A673 (cell line): ENCODE data around the gene PSTPIP1. TPM values are rescaled to one million over a fixed set of nuclear protein-coding genes. Genes with fewer than 3 reads are reported as not detected.

ENCODE experiments used
- BruUV-seq: library from RNA; stranded (reverse); fragments of 400-500 nt; replicated peaks from 2 replicates; lab custom pipeline; 2021; lab: Mats Ljungman, UMichigan
- CTCF ChIA-PET: fragments of 300-600 bp; sonication (Branson Sonifier 250); formaldehyde crosslinking; loops from one replicate; lab custom pipeline; 2022; ENCODE audit warnings: antibody characterized with exemption; lab: Charles Lee
- POLR2A ChIA-PET: fragments of 300-600 bp; sonication (Branson Sonifier 250); formaldehyde crosslinking; loops from one replicate; lab custom pipeline; 2022; ENCODE audit warnings: antibody characterized with exemption; ENCODE audit not compliant: low non-redundant PET; lab: Charles Lee
- DNase-seq: peaks from one replicate; pipeline ENCODE4 v3.0.0-alpha.2; 2015; ENCODE audit warnings: low spot score
- H3K27ac ChIP-seq: fragments of 200-600 bp; sonication (generic); 2 replicates; pipeline ENCODE4 v1.5.1; 2016; ENCODE audit warnings: mixed run types, low read depth, mild to moderate bottlenecking, mixed read lengths, antibody characterized with exemption, low read length; ENCODE audit not compliant: poor library complexity, severe bottlenecking
- H3K27me3 ChIP-seq: fragments of 200-600 bp; sonication (generic); replicated peaks from 2 replicates; pipeline ENCODE4 v1.6.1; 2017; ENCODE audit warnings: mixed run types, low read depth, mild to moderate bottlenecking, mixed read lengths, antibody characterized with exemption, low read length; ENCODE audit not compliant: insufficient read depth, poor library complexity
- H3K36me3 ChIP-seq: fragments of 200-600 bp; sonication (generic); 2 replicates; pipeline ENCODE4 v1.6.1; 2016; ENCODE audit warnings: mixed run types, mild to moderate bottlenecking, mixed read lengths, antibody characterized with exemption, low read length; ENCODE audit not compliant: insufficient read depth, poor library complexity, severe bottlenecking
- H3K4me1 ChIP-seq: fragments of 200-600 bp; sonication (generic); 2 replicates; pipeline ENCODE4 v1.6.1; 2017; ENCODE audit warnings: mixed run types, mild to moderate bottlenecking, mixed read lengths, antibody characterized with exemption, low read length; ENCODE audit not compliant: insufficient read depth, poor library complexity, severe bottlenecking
- H3K4me3 ChIP-seq: fragments of 200-600 bp; sonication (generic); 2 replicates; pipeline ENCODE4 v1.5.1; 2016; ENCODE audit warnings: low read depth, mixed run types, mild to moderate bottlenecking, mixed read lengths, low read length; ENCODE audit not compliant: poor library complexity, severe bottlenecking
- H3K9me3 ChIP-seq: fragments of 200-600 bp; sonication (generic); 2 replicates; pipeline ENCODE4 v1.6.1; 2016; ENCODE audit warnings: mixed run types, low read depth, mild to moderate bottlenecking, mixed read lengths, antibody characterized with exemption, low read length; ENCODE audit not compliant: poor library complexity, severe bottlenecking
- EZH2 ChIP-seq: fragments of 200-600 bp; sonication (generic); IDR thresholded peaks from 2 replicates; pipeline ENCODE4 v1.6.1; 2017; ENCODE audit warnings: borderline replicate concordance, low read depth, mild to moderate bottlenecking, mixed read lengths, antibody characterized with exemption, low read length; ENCODE audit not compliant: poor library complexity, severe bottlenecking
- intact Hi-C: fragments of 100-400 bp; cut with micrococcal nuclease; formaldehyde crosslinking; loops from one replicate; pipeline ENCODE4 v1.10.0; 2022; ENCODE audit not compliant: unreplicated experiment
- total RNA-seq: library from RNA; stranded (reverse); gene quantifications from 2 replicates; pipeline ENCODE4 v1.2.3, GENCODE V29; 2021
- TF ChIP-seq, protein P1 (sequence below): fragments of 300-800, 200-600 bp; sonication (generic); conservative IDR thresholded peaks from 2 replicates; pipeline ENCODE4 v1.5.1; 2017; ENCODE audit warnings: low read depth, mild to moderate bottlenecking, antibody characterized with exemption, low read length, moderate library complexity, mixed read lengths

Gene PSTPIP1
- total RNA-seq, 1 experiment from 2014 or later, result not detected

GRCh38 chr15:76978522-76979330 is 16.2 kb upstream of the PSTPIP1 start:
- TF ChIP-seq, protein P1, sequence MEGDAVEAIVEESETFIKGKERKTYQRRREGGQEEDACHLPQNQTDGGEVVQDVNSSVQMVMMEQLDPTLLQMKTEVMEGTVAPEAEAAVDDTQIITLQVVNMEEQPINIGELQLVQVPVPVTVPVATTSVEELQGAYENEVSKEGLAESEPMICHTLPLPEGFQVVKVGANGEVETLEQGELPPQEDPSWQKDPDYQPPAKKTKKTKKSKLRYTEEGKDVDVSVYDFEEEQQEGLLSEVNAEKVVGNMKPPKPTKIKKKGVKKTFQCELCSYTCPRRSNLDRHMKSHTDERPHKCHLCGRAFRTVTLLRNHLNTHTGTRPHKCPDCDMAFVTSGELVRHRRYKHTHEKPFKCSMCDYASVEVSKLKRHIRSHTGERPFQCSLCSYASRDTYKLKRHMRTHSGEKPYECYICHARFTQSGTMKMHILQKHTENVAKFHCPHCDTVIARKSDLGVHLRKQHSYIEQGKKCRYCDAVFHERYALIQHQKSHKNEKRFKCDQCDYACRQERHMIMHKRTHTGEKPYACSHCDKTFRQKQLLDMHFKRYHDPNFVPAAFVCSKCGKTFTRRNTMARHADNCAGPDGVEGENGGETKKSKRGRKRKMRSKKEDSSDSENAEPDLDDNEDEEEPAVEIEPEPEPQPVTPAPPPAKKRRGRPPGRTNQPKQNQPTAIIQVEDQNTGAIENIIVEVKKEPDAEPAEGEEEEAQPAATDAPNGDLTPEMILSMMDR, result no peak
- TF ChIP-seq EZH2, result no peak
- no peak overlapping the region for H3K27ac ChIP-seq
- no TSS peak for BruUV-seq
- POLR2A ChIA-PET, result no interaction called here
- CTCF ChIA-PET, result no interaction called here
- intact Hi-C loops, result no loop called here
- no peaks in the 10 kb centered on the region for H3K36me3 ChIP-seq
- H3K4me1 ChIP-seq, result no peaks in the 10 kb centered on the region
- DNase-seq, result no peak
- H3K4me3 ChIP-seq, result no peak overlapping the region
- no peaks in the 10 kb centered on the region for H3K27me3 ChIP-seq
- no peaks in the 10 kb centered on the region for H3K9me3 ChIP-seq

GRCh38 chr15:76979331-76979925 is 15.5 kb upstream of the PSTPIP1 start:
- ChIA-PET POLR2A (no interaction called here), CTCF (no interaction called here)
- intact Hi-C loops, result no loop called here
- Histone ChIP-seq H3K4me1 (no peaks in the 10 kb centered on the region), H3K27me3 (no peaks in the 10 kb centered on the region), H3K9me3 (no peaks in the 10 kb centered on the region), H3K27ac (no peak overlapping the region), H3K4me3 (no peak overlapping the region), H3K36me3 (no peaks in the 10 kb centered on the region)
- DNase-seq, result no peak
- TF ChIP-seq EZH2, result no peak
- TF ChIP-seq, protein P1, result no peak
- no TSS peak for BruUV-seq

GRCh38 chr15:76979996-76980520 is 14.9 kb upstream of the PSTPIP1 start:
- intact Hi-C loops, result no loop called here
- CTCF ChIA-PET, result no interaction called here
- POLR2A ChIA-PET, result no interaction called here
- Histone ChIP-seq H3K9me3 (no peaks in the 10 kb centered on the region), H3K4me3 (no peak overlapping the region), H3K36me3 (no peaks in the 10 kb centered on the region), H3K27ac (no peak overlapping the region), H3K27me3 (no peaks in the 10 kb centered on the region), H3K4me1 (no peaks in the 10 kb centered on the region)
- DNase-seq, result no peak
- no TSS peak for BruUV-seq
- TF ChIP-seq EZH2, result no peak
- TF ChIP-seq, protein P1, result no peak
